ENCODE data around the gene TMEM232.
A peak's percentile ranks its signal among the peaks of the same experiment; 100 is the strongest.
"Not testable (repeated sequence)": the region's sequence is repeated elsewhere in the genome, so short reads cannot be mapped to it uniquely, and the experiment has no call there.

Gene TMEM232

DNA sequence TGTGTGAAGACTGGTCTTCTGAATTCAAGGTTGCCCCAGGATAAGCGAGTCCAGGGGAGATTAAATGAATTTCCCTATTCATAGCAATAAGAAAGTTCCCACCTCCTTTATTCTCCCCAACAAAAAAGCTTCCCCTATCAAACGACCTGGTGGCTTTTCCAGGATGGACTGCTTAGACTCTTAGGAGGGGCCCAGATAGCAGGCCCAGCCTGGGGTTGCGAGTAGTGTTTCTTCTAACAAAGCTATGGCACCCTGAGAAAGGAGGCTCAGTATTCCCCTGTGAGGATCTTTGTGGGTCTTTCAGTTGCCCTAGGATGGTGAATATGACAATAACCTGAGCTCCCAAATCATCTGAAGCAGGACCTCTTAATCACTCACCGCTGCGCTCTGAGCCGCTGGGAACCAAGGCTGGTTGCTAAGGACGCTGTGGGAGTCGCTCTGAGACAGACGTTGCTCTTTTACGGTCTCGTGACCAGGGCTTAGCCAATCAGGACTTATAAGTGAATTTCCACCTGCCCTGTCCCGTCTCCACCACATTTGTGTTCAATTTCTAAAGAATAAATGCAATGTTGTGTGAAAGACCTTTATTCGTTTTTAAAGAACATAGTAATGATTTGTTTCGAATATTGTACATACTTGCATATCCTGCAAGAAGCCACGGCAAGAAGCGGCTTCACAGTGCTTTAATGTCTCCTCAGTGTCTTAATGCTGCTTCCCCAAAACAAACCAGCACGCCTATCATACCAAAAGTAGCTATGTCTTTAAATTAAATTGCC is at the start of gene TMEM232:
Gene TMEM232, minus strand, starts transcription at position 423 of the 776 bp plus-strand sequence. CDS start 59,319 bp downstream, outside the sequence.
- peak; percentile 44 to 57 for DNase-seq (ENCODE audit: low read depth in 2 of 2)

DNA sequence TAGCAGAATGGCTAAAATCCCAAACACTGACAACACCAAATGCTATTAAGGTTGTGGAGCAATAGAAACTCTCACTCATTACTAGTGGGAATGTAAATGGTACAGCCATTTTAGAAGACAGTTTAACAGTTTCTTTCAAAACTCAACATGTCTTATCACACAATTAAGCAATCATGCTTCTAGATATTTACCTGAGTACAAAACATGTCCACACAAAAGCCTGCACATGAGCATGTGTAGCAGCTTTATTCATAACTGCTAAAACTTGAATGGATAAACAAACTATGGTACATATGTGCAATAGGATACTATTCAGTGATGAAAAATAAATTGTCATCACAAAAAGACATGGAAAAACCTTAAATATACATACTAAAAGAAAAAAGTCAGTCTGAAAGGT is 43.8 kb upstream of the TMEM232 start:
- DNase-seq (ENCODE audit: low read depth in 2 of 2), result no peak

DNA sequence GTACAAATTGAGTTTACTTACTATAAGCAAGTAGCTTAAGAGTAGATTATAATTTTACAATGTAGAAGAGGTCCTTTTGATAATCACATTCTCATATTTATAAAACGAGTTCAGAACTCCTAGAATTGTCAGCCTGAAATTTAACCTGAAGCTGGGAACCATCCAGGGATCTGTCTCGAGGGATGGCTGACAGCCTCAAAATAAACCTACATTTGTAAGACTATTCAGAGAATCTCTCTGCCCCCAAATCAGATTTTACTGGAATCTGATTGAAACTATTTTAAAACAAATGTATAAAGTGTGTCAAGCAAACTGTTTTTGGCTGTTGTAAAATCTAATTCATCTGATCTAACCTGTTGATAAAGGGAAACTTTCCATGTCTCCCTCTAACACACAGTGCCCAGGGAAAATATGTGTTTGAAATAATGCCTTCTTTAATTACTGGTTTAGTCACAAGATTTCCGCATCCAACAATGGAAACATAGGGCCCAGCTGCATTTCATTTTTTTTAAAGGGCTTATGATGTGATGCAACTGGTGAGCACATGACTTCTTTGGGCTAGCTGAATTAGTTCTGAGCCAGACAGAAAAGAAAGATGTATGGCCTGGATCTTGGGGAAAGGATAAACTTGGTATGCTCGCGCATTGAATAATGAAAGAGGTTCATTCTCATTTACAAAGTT is 42.7 kb upstream of the TMEM232 start:
- no peak for DNase-seq (ENCODE audit: low read depth in 2 of 2)

DNA sequence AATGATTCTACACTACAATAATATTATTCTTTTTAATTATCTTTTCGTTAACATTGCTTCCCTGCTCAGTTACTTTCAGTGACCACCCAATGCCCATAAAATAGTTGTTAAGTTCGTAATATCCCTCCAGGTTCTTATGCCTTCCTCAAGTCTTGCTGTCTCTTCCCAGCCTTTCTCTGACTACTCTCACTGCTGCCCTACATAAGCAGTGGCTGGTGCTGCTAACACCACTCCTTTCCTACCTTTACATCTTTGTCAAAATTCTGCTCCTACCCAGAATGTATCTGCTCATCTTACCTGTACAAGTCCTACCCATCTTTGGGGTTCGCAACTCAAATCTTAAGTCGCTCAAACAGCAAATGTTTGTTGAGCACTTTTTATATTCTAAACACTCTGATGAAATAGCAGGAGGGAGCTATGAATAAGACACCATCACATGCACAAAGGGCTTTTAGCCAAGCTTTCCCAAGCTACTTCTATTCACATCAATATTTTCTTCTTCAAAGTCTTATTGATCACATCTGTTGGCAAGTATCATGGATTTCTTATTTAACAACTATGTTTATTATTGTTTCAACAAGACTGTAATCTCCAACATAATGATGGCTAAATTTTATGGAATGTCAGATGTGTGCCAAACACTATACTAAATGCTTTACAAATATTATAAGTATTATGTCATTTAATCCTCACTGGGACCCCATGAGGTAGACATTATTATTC is 41.8 kb upstream of the TMEM232 start:
- DNase-seq (ENCODE audit: low read depth in 2 of 2), result no peak

DNA sequence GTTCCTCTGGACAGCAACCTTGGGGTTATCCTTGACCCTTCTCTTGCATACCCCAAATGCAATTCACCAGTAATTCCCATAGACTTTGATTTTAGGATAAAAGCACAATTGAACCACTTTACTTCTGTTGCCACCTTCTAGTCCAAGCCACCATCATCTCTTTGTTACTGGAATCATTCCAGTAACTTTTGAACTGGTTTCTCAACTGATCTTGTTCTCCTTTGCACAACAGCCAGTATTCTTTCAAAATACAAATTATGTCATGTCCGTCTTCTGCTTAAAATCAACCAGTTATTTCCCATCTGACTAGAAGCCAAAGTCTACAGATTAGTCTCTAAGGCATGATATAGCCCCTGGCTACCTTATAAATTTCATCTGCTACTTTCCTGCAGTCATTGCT is 33.7 kb upstream of the TMEM232 start:
- no peak for DNase-seq (ENCODE audit: low read depth in 2 of 2)

DNA sequence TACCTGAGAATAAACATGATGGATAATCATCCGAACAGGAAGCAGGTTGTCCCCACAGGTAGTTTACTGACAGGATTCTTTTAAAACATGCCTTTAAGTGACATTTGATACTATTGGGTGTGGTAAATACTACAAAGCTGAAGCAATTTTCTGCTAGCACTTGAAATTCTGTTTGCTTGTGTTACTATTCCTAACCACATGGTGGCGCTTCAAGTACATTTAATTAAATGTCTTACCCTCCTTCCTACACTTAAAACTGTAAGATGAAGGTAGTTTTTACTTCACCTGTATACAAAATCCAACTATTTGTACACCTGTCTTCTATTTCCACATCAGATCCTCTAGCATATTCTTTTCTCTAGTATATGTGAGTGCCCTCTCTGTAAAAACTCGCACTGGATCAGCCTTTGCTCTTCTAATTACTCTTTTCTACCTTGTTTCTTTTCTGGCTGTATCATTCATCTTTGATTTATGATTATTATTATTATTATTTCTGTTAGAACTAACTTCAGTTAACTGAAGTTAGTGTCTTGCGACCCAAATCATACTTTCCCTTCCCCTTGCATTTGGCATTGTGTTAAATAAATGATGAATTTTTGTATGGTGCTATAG is 30.8 kb upstream of the TMEM232 start:
- peak in 1 of 2 donors; percentile 15 for DNase-seq (ENCODE audit: low read depth in 2 of 2)

DNA sequence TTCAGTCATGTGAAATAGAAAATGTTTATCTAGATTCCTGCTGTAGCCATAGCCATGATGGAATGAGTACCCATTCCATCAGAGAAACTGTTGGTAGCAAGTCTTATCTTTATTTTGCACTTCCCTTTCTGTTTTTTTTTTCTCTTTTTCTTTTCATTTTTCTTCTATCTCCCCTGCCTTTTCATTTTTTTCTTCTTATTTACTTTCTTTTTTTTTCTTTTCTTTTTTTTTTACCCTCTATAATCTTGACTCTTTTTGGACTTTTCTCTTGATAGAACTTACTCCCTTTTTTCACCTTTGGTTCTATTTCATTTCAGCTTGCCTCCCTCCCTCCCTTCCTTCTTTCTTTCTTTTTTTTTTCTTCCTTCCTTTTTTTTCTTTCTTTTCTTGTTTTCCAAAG is 27.7 kb upstream of the TMEM232 start:
- DNase-seq (ENCODE audit: low read depth in 2 of 2), result no peak

DNA sequence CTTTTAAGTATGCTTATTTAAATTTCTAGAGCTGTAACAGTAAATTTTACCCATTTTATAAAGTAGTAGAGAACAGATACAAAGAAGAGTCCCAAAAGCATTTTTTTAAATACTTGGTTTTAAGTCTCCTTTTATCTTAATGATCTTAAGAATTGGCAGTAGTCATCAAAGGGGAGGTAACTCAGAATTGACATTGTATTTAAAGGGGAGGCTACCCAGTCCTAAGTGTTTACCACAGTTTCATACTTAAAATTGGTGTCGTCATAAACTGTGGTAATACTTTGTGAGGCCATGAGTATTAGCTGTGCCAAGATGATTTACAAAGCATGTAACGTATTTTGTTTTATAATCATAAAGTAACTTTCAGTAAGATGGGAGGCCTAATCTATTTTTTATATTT is 27.1 kb upstream of the TMEM232 start:
- DNase-seq (ENCODE audit: low read depth in 2 of 2), result no peak

DNA sequence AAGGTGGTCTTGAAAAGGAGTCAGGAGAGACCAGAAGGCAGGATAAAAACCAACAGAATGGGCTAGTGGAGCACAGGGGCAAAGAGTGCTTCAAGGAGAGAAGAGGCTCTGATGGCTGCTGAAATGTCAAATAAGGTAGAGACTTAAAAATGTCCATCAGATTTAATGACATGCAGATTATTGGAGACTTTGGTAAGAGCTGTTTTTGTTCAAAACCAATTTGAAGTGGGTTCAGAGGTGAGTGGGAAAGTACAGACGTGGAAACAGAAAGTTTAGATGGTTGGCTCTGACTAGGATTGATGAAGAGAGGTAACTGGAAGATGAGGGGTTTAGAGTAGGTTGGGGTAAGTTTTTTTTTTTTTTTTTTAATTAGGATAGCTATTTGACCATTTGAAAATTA is 26.5 kb upstream of the TMEM232 start:
- DNase-seq (ENCODE audit: low read depth in 2 of 2), result no peak

DNA sequence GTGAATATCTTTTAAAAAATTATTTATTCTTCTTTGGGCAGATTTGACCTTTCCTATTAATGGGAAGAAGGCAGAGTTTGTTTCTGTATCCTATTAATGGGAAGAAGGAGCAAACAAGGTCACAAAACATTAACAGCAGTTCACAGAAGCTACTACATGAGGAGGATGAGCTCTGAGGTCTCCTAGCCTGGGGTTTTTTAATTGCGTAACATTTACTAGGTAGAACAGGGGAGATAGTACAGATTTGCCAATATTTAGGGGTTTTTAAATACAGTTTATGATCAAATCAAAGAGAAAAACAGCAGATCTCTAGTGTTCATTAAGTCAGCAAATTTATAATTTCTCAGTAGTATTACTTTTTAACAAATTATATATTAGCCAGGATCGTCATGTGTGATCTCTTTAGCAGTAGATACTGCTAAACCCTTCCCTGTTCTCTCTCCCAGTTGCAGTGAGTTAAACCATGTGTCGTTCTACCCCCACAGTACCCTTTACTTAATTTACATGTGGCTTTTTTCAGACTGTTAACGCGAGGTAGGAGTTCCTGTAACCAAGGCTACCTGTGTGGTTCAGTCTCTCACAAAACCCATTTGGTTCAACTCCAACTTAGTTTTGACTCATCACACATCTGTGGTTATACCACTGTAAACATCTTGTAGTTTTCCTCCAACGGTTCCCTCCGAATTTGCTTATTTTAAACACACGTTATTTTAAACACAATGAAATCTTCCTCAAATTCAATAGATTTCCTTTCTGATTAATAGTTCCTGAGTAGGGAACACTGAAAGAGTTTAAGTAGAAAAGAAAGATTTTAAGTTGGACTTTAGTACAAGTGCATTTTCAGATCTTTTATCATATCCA is 25.7 kb upstream of the TMEM232 start:
- peak in 1 of 2 donors; percentile 25 for DNase-seq (ENCODE audit: low read depth in 2 of 2)

DNA sequence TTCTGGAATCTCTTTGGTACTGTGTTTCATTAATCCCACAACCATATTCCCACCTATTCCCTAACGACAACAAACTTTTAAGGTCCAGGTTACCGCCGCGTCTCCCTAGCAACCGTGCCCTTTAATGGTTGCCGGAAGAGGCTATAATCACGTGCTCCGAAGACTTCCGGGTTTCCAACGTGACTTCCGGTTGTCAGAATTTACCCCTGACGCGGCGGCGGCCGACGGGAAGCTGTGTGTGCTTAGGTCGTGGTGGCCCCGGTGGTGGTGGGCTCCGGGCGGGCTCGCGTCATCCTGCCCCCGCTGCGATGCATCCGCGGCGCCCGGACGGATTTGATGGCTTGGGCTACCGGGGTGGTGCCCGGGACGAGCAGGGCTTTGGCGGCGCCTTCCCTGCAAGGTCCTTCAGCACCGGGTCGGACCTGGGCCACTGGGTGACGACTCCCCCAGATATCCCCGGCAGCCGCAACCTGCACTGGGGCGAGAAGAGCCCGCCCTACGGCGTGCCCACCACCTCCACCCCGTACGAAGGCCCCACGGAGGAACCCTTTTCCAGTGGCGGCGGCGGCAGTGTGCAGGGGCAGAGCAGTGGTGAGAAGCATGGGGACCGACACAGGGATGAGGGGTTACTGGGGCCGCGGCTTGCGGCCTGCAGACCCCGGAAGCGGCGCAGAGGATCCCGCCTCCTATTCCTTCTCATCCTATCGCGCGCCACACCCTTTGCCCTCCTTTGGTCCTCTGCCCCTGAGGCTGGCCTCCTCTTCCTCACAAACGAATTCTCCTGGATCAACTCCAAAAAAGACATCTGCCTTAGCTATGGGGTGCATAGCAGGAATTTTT is 12.6 kb upstream of the TMEM232 start, which contains the start of gene SLC25A46:
Gene SLC25A46, plus strand, starts transcription at position 196 of the 840 bp plus-strand sequence. Its CDS starts 113 bp downstream, at position 309.
- peak; percentile 72 to 75 for DNase-seq (ENCODE audit: low read depth in 2 of 2)

DNA sequence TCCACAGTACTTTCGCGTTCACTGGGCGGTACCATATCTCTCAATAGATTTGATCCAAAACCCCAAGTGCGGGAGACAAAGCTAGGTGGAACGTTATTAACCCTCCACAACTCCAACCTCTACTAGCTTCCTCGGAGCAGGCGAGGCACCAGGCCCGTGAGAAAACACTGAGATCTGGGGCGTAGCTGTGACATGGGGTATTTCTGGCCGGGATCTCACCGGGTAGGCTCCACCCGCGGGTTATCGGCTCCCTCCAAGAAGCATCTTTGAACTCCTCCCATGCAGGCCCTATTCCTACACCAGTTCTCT is 12.0 kb upstream of the TMEM232 start:
- no peak for DNase-seq (ENCODE audit: low read depth in 2 of 2)

DNA sequence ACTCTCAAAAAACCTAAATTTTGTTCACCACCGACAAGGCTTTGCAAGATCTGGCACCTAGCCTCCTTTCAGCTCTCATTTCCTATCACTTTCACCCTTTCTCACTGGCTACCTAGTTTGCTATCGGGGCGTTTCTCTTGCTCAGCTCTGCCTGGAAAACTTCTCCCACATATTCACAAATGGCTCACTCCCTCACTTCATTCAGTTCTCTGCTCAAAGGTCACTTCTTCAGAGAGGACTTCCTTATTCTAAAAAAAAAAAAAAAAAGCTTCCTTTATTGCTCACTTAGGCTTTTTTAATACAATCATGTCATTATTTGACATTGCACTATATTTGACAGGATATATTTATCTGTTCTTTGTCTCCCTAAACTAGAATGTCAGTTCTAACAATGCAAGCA is 10.3 kb upstream of the TMEM232 start:
- DNase-seq (ENCODE audit: low read depth in 2 of 2), result no peak

DNA sequence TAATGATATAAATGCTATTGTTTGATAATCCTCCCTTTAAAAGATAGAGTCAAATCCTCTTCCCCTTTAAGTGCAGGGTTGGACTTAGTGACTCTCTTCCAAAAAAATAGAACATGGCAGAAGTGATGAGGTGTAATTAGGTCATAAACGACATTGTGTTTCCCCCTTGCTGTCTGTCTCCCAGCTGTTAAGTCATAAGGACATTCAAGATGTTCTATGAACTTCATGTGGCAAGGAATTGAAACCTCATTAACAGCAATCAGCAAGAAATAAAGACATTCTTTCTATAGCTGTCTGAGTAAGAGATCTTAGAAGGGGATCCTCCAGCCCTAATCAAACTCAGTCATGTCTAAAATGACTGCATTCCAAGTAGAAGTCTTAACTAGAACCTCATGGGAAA is 9.1 kb upstream of the TMEM232 start:
- no peak for DNase-seq (ENCODE audit: low read depth in 2 of 2)

DNA sequence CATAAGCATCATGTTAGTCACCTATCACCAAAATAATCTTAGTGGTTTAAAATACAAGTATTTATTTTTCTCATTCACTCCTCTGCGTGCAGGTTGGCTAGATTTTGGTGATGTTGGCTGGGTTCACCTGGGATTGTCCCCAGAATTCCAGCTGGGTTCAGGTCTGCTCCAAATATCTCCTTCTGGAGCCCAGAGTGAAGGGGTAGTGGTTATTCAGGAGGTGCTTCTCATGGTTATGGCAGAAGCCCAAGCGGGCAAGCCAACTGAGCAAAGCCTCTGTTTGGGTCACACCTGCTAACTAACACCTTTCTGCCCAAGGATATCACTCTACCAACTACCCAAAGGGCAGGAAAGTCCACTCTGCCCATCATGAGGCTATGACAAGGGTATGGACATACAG is 7.6 kb upstream of the TMEM232 start:
- no peak for DNase-seq (ENCODE audit: low read depth in 2 of 2)

DNA sequence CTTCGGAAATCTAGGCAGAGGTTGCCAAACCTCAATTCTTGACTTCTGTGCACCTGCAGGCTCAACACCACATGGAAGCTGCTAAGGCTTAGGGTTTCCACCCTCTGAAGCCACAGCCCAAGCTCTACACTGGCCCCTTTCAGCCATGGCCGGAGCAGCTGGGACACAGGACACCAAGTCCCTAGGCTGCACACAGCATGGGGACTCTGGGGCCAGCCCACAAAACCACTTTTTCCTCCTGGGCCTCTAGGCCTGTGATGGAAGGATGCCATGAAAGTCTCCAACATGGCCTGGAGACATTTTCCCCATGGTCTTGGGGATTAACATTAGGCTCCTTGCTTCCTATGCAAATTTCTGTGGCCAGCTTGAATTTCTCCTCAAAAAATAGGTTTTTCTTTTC is 5.0 kb upstream of the TMEM232 start:
- not testable (repeated sequence) for DNase-seq (ENCODE audit: low read depth in 2 of 2)

DNA sequence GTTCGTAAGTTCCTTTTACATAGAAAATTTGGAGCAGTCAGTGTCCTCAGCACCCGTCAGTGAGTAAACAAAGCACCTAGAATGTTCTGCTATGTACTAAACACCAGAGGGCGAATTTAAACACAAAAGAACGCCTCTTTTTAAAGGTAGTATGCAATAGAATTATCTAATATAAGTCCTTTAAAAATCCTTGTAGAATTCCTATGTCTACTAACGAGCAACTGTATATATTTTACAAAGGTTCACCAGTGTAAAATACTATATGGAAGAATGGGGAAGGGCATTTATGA is 499 bp upstream of the TMEM232 start:
- no peak for DNase-seq (ENCODE audit: low read depth in 2 of 2)

DNA sequence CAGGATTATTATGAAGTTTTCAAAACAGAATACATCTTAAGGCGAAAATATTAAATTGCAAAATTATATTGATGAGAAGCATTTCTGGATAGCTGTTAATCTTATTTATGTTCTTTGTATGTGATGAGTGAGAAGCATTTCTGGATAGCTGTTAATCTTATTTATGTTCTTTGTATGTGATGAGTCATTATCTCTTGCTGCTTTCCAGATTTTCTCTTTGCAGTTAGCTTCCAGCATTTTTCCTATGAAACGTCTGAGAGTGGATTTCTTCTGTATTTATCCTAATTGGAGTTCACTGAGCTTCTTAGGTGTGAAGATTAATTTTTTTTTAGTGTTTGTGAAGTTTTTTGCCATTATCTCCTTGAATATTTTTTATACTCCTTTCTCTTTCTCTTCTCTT is 8.2 kb downstream of the TMEM232 start:
- no peak for DNase-seq (ENCODE audit: low read depth in 2 of 2)

DNA sequence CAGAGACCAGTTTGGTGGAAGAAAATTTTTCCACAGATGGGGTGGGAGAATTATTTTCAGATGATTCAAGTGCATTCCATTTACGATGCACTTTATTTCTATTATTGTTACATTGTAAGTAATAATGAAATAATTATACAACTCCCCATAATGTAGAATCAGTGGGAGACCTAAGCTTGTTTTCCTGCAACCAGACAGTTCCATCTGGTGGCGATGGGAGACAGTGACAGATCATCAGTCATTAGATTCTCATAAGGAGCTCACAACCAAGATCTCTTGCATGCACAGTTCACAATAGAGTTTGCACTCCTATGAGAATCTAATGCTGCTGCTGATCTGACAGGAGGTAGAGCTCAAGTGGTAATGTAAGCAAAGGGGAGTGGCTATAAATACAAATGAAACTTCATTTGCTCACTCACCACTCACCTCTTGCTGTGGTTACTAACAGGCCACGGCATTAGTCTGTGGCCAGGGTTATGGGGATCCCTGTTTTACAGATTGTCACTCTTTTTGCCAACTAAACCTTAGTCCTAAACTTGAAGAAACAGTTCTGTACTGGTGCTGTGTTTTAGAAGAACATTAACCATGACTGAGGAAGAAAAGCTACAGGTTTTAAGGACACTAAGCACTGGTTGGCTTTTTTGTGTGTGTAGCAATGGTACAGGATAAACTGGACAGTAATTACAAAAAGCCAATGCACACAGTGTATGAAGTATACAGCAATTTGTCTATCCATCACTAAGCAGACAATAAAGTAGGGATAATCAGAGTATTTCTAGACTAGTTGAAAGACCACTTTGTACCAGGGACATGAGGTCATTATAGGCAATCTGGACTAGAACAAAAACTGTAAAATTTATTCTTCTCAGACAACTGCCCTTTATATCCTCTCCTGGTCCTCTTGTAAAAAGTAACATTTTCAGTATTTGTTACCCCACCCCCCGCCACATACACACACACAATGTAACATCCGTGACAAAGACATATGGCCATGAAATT is 9.9 kb downstream of the TMEM232 start:
- DNase-seq (ENCODE audit: low read depth in 2 of 2), result no peak
